ENCODE results near the gene GRWD1.

Gene GRWD1

GRCh38 chr19:48403606-48404005 lies 42.2 kb upstream of the GRWD1 start:
- H3K4me1 ChIP-seq (ENCODE audit: control insufficient read depth in 1 of 2, insufficient read depth in 2 of 2, low read length in 2 of 2): peaks cover 0 to 6% of the 10 kb centered on the region in 2 experiments
- peak in 1 of 2 donors; percentile 27 for DNase-seq

DNA sequence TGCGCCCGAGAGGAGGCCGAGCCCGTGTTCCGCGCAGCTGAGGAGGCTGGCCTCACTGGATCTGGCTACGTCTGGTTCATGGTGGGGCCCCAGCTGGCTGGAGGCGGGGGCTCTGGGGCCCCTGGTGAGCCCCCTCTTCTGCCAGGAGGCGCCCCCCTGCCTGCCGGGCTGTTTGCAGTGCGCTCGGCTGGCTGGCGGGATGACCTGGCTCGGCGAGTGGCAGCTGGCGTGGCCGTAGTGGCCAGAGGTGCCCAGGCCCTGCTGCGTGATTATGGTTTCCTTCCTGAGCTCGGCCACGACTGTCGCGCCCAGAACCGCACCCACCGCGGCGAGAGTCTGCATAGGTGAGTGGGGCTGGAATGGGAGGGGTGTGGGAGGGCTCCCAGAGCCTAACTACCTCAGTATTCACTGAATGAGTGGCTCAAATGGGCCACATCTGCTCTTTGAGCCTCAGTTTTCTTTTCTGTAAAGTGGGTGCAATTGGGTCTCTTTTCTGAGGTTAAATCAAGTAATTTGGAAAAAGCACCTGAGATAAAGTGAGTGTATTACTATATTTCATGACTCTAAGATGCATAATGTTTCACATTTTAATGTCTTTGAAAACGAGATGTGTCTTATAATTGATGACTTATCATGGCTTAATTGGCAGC lies 40.6 kb upstream of the GRWD1 start:
- Histone ChIP-seq H3K36me3 (ENCODE audit: control insufficient read depth in 1 of 2, insufficient read depth in 2 of 2, low read length in 2 of 2) (no peaks in the 10 kb centered on the region), H2AFZ (ENCODE audit: insufficient read depth, low read length, poor library complexity) (no peak overlapping the region), H2AK5ac (ENCODE audit: low read length) (no peak overlapping the region), H2BK120ac (ENCODE audit: insufficient read depth, low read length, poor library complexity) (no peak overlapping the region), H3K9me3 (ENCODE audit: insufficient read depth, low read depth, low read length) (no peaks in the 10 kb centered on the region), H3K23ac (ENCODE audit: low read length) (no peak overlapping the region), H2BK12ac (ENCODE audit: low read length) (no peak overlapping the region), H3K27me3 (ENCODE audit: insufficient read depth, low read length) (no peaks in the 10 kb centered on the region), H3K9ac (ENCODE audit: low read length) (no peak overlapping the region), H3K4ac (ENCODE audit: low read depth, low read length) (no peak overlapping the region), H3K18ac (ENCODE audit: low read length) (no peak overlapping the region), H4K8ac (ENCODE audit: low read depth, low read length) (no peak overlapping the region), H3K79me2 (ENCODE audit: control insufficient read depth, insufficient read depth, low read length, poor library complexity) (no peaks in the 10 kb centered on the region), H3K4me3 (ENCODE audit: low read depth, low read length) (no peak overlapping the region), H3K4me2 (ENCODE audit: low read length) (no peak overlapping the region), H3K4me1 (ENCODE audit: control insufficient read depth in 1 of 2, insufficient read depth in 2 of 2, low read length in 2 of 2) (peaks cover 0 to 2% of the 10 kb centered on the region in 2 experiments), H4K91ac (ENCODE audit: low read depth, low read length) (no peak overlapping the region), H3K79me1 (ENCODE audit: low read length) (no peaks in the 10 kb centered on the region), H2BK5ac (ENCODE audit: low read depth, low read length, poor library complexity) (no peak overlapping the region), H3K27ac (ENCODE audit: low read depth, low read length) (no peak overlapping the region), H3K14ac (ENCODE audit: low read length) (no peak overlapping the region), H4K12ac (ENCODE audit: low read depth, low read length) (no peak overlapping the region)
- WGBS (ENCODE audit: extremely low coverage, insufficient coverage, insufficient read length): no CpG with 5 or more reads among the region's 27 CpGs
- no peak for DNase-seq

More at GRCh38 chr19:48403606-48404005, 42.2 kb upstream of the GRWD1 start:
- Histone ChIP-seq H3K14ac (ENCODE audit: low read length) (no peak overlapping the region), H3K27me3 (ENCODE audit: insufficient read depth, low read length) (no peaks in the 10 kb centered on the region), H4K91ac (ENCODE audit: low read depth, low read length) (no peak overlapping the region), H3K79me1 (ENCODE audit: low read length) (peaks cover 5% of the 10 kb centered on the region), H3K36me3 (ENCODE audit: control insufficient read depth in 1 of 2, insufficient read depth in 2 of 2, low read length in 2 of 2) (no peaks in the 10 kb centered on the region), H3K9ac (ENCODE audit: low read length) (no peak overlapping the region), H3K9me3 (ENCODE audit: insufficient read depth, low read depth, low read length) (no peaks in the 10 kb centered on the region), H2BK12ac (ENCODE audit: low read length) (no peak overlapping the region), H3K23ac (ENCODE audit: low read length) (no peak overlapping the region), H3K18ac (ENCODE audit: low read length) (no peak overlapping the region), H2AFZ (ENCODE audit: insufficient read depth, low read length, poor library complexity) (no peak overlapping the region), H3K4ac (ENCODE audit: low read depth, low read length) (no peak overlapping the region), H2BK120ac (ENCODE audit: insufficient read depth, low read length, poor library complexity) (no peak overlapping the region), H3K79me2 (ENCODE audit: control insufficient read depth, insufficient read depth, low read length, poor library complexity) (no peaks in the 10 kb centered on the region), H4K8ac (ENCODE audit: low read depth, low read length) (peak overlapping the region; percentile 53), H2BK5ac (ENCODE audit: low read depth, low read length, poor library complexity) (no peak overlapping the region), H4K12ac (ENCODE audit: low read depth, low read length) (no peak overlapping the region), H3K4me2 (ENCODE audit: low read length) (no peak overlapping the region), H3K27ac (ENCODE audit: low read depth, low read length) (no peak overlapping the region), H3K4me3 (ENCODE audit: low read depth, low read length) (no peak overlapping the region), H2AK5ac (ENCODE audit: low read length) (no peak overlapping the region)
- no CpG with 5 or more reads among the region's 3 CpGs for WGBS (ENCODE audit: extremely low coverage, insufficient coverage, insufficient read length)

GRCh38 chr19:48405850-48406249 lies 39.9 kb upstream of the GRWD1 start:
- Histone ChIP-seq H2AK5ac (ENCODE audit: low read length) (no peak overlapping the region), H3K4me3 (ENCODE audit: low read depth, low read length) (no peak overlapping the region), H3K18ac (ENCODE audit: low read length) (no peak overlapping the region), H3K79me2 (ENCODE audit: control insufficient read depth, insufficient read depth, low read length, poor library complexity) (no peaks in the 10 kb centered on the region), H3K23ac (ENCODE audit: low read length) (no peak overlapping the region), H2BK12ac (ENCODE audit: low read length) (no peak overlapping the region), H4K12ac (ENCODE audit: low read depth, low read length) (no peak overlapping the region), H3K79me1 (ENCODE audit: low read length) (no peaks in the 10 kb centered on the region), H3K36me3 (ENCODE audit: control insufficient read depth in 1 of 2, insufficient read depth in 2 of 2, low read length in 2 of 2) (no peaks in the 10 kb centered on the region), H2BK5ac (ENCODE audit: low read depth, low read length, poor library complexity) (no peak overlapping the region), H2AFZ (ENCODE audit: insufficient read depth, low read length, poor library complexity) (no peak overlapping the region), H3K9ac (ENCODE audit: low read length) (no peak overlapping the region), H3K4ac (ENCODE audit: low read depth, low read length) (no peak overlapping the region), H3K9me3 (ENCODE audit: insufficient read depth, low read depth, low read length) (no peaks in the 10 kb centered on the region), H4K8ac (ENCODE audit: low read depth, low read length) (no peak overlapping the region), H3K27me3 (ENCODE audit: insufficient read depth, low read length) (no peaks in the 10 kb centered on the region), H3K4me2 (ENCODE audit: low read length) (no peak overlapping the region), H4K91ac (ENCODE audit: low read depth, low read length) (no peak overlapping the region), H3K27ac (ENCODE audit: low read depth, low read length) (no peak overlapping the region), H3K14ac (ENCODE audit: low read length) (no peak overlapping the region), H2BK120ac (ENCODE audit: insufficient read depth, low read length, poor library complexity) (no peak overlapping the region), H3K4me1 (ENCODE audit: control insufficient read depth in 1 of 2, insufficient read depth in 2 of 2, low read length in 2 of 2) (no peaks in the 10 kb centered on the region)
- no CpG with 5 or more reads among the region's 13 CpGs for WGBS (ENCODE audit: extremely low coverage, insufficient coverage, insufficient read length)
- DNase-seq: no peak

GRCh38 chr19:48413879-48414587 lies 31.8 kb upstream of the GRWD1 start:
- WGBS (ENCODE audit: extremely low coverage, insufficient coverage, insufficient read length): no CpG with 5 or more reads among the region's 24 CpGs
- Histone ChIP-seq H3K79me1 (ENCODE audit: low read length) (no peaks in the 10 kb centered on the region), H3K4ac (ENCODE audit: low read depth, low read length) (no peak overlapping the region)

More at GRCh38 chr19:48413879-48414587, 31.8 kb upstream of the GRWD1 start:
- no peaks in the 10 kb centered on the region for H3K36me3 ChIP-seq (ENCODE audit: control insufficient read depth in 1 of 2, insufficient read depth in 2 of 2, low read length in 2 of 2)
- no peak overlapping the region for H2BK120ac ChIP-seq (ENCODE audit: insufficient read depth, low read length, poor library complexity)
- H2AK5ac ChIP-seq (ENCODE audit: low read length): no peak overlapping the region
- H3K23ac ChIP-seq (ENCODE audit: low read length): no peak overlapping the region
- H2AFZ ChIP-seq (ENCODE audit: insufficient read depth, low read length, poor library complexity): no peak overlapping the region
- H3K27me3 ChIP-seq (ENCODE audit: insufficient read depth, low read length): no peaks in the 10 kb centered on the region
- no peak overlapping the region for H4K12ac ChIP-seq (ENCODE audit: low read depth, low read length)
- peaks cover 0 to 2% of the 10 kb centered on the region in 2 experiments for H3K4me1 ChIP-seq (ENCODE audit: control insufficient read depth in 1 of 2, insufficient read depth in 2 of 2, low read length in 2 of 2)
- no peak overlapping the region for H2BK12ac ChIP-seq (ENCODE audit: low read length)
- H3K18ac ChIP-seq (ENCODE audit: low read length): no peak overlapping the region
- no peak overlapping the region for H3K14ac ChIP-seq (ENCODE audit: low read length)
- peaks cover 2% of the 10 kb centered on the region for H3K9me3 ChIP-seq (ENCODE audit: insufficient read depth, low read depth, low read length)
- H3K4me2 ChIP-seq (ENCODE audit: low read length): no peak overlapping the region
- H4K91ac ChIP-seq (ENCODE audit: low read depth, low read length): no peak overlapping the region
- no peak overlapping the region for H3K4me3 ChIP-seq (ENCODE audit: low read depth, low read length)
- no peaks in the 10 kb centered on the region for H3K79me2 ChIP-seq (ENCODE audit: control insufficient read depth, insufficient read depth, low read length, poor library complexity)
- no peak overlapping the region for H3K9ac ChIP-seq (ENCODE audit: low read length)
- peak overlapping the region; percentile 20 for H4K8ac ChIP-seq (ENCODE audit: low read depth, low read length)
- no peak overlapping the region for H3K27ac ChIP-seq (ENCODE audit: low read depth, low read length)
- DNase-seq: no peak
- no peak overlapping the region for H2BK5ac ChIP-seq (ENCODE audit: low read depth, low read length, poor library complexity)
